Skeletal muscle satellite cell (primary cell): Measurements from ENCODE around the gene DGCR6L.
A peak's percentile ranks its signal among the peaks of the same experiment; 100 is the strongest.
"Not testable (repeated sequence)": the region's sequence is repeated elsewhere in the genome, so short reads cannot be mapped to it uniquely, and the experiment has no call there.

Experiments used
- H3K27me3 ChIP-seq: 2 replicates; pipeline ENCODE4 v1.7.0; 2013; ENCODE audit warnings: low read length; ENCODE audit not compliant: control insufficient read depth, insufficient read depth
- H3K36me3 ChIP-seq: 2 replicates; pipeline ENCODE4 v1.7.0; 2013; ENCODE audit warnings: mild to moderate bottlenecking, control low read depth, low read length; ENCODE audit not compliant: insufficient read depth
- H3K4me1 ChIP-seq: 2 replicates; pipeline ENCODE4 v1.7.0; 2013; ENCODE audit warnings: low read length; ENCODE audit not compliant: control insufficient read depth, insufficient read depth
- H3K4me2 ChIP-seq: 2 replicates; pipeline ENCODE4 v1.7.0; 2013; ENCODE audit warnings: mild to moderate bottlenecking, low read length
- H3K4me3 ChIP-seq: 2 replicates; pipeline ENCODE4 v1.7.0; 2013; ENCODE audit warnings: low read length
- H3K9ac ChIP-seq: 2 replicates; pipeline ENCODE4 v1.7.0; 2013; ENCODE audit warnings: mild to moderate bottlenecking, low read depth, low read length, moderate library complexity
- H3K9me3 ChIP-seq: replicated peaks from 2 replicates; pipeline ENCODE4 v1.7.0; 2013; ENCODE audit warnings: mild to moderate bottlenecking, control low read depth, low read length

Gene DGCR6L

DNA sequence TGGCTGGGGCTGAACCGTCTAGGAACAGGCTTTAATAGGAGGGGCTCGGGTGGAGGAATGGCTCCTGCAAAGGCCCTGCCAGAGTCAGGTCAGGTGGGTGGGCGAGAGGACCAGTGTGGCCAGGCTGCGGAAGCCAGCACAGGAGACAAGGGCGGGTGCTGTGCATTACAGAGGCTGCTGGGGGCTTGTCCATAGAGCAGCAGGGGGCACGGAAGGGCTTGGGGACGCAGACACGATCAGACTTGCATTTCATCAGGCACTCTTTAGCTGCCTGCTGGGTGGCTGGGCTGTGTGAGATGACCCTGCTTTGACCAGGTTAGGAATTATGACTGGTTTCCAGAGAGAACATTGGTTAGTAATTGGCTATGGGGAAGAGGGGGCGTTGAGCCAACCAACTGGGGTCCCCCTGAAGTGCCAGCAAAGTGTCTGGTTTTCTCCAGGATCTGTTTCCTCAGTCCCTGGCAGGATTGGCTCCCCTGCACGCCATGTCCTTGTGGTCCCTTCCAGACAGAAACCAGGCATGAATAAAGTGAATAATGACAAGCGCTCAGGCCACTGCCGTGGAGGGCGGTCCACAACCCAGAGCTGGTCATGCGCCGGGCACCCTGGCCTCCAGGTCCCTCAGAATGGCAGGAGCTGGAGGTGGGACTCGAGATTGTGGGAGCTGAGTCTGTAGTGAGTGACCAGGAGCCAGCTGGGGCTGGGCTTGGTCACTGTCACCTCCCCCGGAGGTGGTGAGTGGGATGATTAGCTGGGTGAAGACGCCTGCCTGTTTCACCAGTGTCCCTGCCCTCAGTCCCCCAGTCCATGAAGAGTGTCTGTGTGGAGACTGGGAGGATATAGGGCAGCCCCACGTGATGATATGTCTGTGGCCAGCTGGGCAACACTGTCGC lies 1.0 kb upstream of the DGCR6L start:
- not testable (repeated sequence) for H3K27me3 ChIP-seq, H3K9me3 ChIP-seq, H3K36me3 ChIP-seq
- H3K4me3 ChIP-seq: peak overlapping the region; percentile 99
- H3K4me1 ChIP-seq: peaks cover 38% of the 10 kb centered on the region
- peak overlapping the region; percentile 97 for H3K4me2 ChIP-seq
- H3K9ac ChIP-seq: peak overlapping the region; percentile 99

GRCh38 chr22:20319041-20319744 lies 667 bp downstream of the DGCR6L start:
- Histone ChIP-seq H3K36me3 (peaks cover 3% of the 10 kb centered on the region), H3K9me3 (no peaks in the 10 kb centered on the region), H3K4me2 (peak overlapping the region; percentile 97), H3K4me3 (peak overlapping the region; percentile 99), H3K9ac (peak overlapping the region; percentile 99), H3K27me3 (no peaks in the 10 kb centered on the region), H3K4me1 (peaks cover 36% of the 10 kb centered on the region)

DNA sequence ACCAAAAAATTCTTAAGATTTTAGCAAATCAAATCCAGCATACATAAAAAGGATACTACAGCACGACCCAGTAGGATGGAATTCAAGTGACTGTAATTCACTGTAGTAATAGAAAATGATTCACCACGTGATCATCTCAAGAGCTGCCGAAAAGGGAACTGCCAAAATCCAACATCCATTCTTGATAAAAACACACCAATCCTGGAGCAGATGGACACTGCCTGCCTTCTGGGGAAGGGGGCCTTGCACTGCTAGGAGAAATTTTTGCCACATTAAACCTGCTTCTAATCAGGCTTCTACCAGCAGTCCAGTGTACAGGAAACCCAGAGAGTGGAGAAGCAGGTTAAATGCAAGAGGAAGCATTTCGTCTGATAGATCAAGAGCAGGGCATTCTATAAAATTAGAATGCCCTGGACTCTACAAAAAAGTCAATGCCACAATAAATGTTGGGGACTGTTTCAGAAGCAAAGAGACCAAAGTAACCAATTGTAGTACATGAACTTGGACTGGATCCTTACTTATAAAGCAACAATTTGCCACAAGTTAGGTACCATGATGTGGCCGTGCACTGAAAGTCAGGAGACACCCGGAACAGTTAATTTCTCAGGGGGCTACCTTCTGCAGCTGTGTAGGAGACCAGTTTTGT lies 1.7 kb downstream of the DGCR6L start:
- H3K4me1 ChIP-seq: peaks cover 27% of the 10 kb centered on the region
- H3K4me3 ChIP-seq: peak overlapping the region; percentile 20

DNA sequence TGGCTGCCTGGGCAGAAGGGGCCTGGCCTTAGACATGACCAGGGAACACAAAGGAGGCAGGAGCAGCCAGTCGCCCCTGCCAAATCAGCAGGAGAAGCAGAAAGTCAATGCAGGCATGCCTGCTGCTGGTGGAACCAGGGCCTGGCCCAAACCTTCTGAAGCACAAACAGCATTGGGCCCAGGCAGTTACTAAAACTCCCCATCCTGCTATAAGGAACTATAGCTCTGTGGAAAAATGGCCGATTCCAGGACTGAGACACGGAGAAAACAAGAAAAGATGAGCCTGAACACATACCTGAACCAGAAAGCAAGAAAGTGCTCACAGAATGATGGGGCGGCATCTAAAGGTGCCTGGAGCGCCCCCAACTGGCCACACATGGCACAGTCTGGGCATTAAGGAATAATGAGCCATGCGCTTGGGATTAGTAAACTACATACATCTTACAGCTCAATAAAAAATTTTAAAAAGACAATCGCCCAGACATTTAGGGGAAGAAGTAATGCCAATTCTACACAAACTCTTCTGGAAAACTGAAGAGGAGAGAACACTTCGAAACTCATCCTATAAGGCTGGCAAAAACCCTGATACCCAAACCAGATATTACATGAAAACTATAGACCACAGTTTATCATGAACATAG lies 2.3 kb downstream of the DGCR6L start:
- H3K4me3 ChIP-seq, H3K9ac ChIP-seq, H3K36me3 ChIP-seq, H3K9me3 ChIP-seq, H3K27me3 ChIP-seq: not testable (repeated sequence)
- Histone ChIP-seq H3K4me2 (peak overlapping the region; percentile 97), H3K4me1 (peaks cover 22% of the 10 kb centered on the region)

More for the DNA sequence above, 1.7 kb downstream of the DGCR6L start:
- H3K9me3 ChIP-seq, H3K36me3 ChIP-seq, H3K9ac ChIP-seq, H3K27me3 ChIP-seq: not testable (repeated sequence)
- H3K4me2 ChIP-seq: peak overlapping the region; percentile 97

DNA sequence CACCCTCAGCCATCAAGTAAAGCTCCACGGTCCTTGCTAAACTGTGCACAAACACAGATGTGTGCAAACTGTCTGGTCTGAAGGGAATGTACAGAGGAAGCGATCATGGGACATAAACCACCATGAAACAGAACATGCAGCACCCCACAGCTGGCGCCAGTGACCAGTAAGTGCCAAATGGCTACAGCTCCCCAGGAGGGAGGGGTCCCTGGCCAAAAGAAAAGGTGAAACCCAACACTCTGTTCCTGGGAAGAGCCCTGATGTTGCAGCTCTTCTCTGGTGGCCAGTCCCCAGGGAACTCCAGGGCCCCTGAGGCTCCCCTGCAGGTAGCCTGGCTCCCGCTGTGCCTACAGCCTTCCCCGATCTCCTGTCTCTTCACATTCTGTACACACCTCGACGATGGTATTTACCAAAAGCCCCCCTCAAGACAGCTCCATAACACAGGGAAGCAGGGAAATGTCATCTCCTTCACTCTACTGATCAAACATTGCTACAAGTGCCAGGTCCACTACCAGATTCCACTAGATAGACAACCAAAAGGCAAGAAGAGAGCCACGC lies 2.9 kb downstream of the DGCR6L start:
- peaks cover 22% of the 10 kb centered on the region for H3K4me1 ChIP-seq

GRCh38 chr22:20316217-20316843 lies 3.5 kb downstream of the DGCR6L start:
- H3K4me3 ChIP-seq: no peak overlapping the region
- peaks cover 21% of the 10 kb centered on the region for H3K4me1 ChIP-seq
- H3K36me3 ChIP-seq: peaks cover 3% of the 10 kb centered on the region
- H3K27me3 ChIP-seq: no peaks in the 10 kb centered on the region
- H3K9ac ChIP-seq: no peak overlapping the region
- H3K9me3 ChIP-seq: no peaks in the 10 kb centered on the region
- H3K4me2 ChIP-seq: no peak overlapping the region

More for the DNA sequence above, 2.9 kb downstream of the DGCR6L start:
- Histone ChIP-seq H3K9me3 (no peaks in the 10 kb centered on the region), H3K9ac (no peak overlapping the region), H3K4me3 (no peak overlapping the region), H3K4me2 (no peak overlapping the region), H3K36me3 (peaks cover 3% of the 10 kb centered on the region), H3K27me3 (no peaks in the 10 kb centered on the region)

DNA sequence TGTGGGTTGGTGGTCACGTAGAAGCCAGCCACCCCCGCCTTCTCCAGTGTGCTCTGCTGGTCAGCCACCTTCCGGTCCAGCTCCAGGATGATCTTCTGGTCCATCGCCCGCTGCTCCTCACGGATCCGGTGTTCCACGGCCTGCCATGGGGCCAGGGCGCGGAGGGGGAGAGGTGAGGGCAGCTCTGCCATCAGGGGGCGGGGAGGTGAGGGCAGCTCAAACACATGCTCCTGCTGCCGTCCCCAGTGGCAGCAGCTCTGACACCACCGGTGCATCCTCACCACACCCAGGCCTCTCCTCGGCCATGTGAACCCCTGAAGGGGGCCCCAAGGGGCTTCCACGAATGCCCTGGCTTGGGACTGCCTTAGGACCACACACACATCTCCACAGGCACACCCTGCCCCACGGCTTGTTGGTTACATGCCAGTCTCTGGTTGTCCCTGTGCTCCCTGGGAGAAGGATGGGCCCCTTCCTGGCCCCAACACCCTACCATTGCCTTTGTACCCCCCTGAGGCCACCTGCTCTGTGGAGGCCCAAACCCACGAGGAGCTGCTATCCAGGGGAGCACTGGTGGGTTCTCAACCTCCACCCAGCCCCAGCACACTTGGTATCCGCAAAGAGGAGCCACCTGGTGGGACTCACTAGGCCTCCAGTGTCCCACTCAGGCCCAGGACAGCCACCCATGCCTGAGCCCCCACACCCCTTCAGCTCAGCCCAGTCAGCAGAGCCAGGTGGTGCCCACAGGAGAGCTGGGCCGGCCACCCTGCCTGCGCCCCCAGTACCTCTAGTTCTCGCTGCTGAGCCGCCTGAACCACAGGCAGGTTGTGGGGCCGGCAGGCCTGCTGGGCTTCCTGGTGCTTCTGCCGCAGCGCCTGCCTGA lies 4.3 kb downstream of the DGCR6L start:
- Histone ChIP-seq H3K9ac (no peak overlapping the region), H3K4me3 (no peak overlapping the region)

DNA sequence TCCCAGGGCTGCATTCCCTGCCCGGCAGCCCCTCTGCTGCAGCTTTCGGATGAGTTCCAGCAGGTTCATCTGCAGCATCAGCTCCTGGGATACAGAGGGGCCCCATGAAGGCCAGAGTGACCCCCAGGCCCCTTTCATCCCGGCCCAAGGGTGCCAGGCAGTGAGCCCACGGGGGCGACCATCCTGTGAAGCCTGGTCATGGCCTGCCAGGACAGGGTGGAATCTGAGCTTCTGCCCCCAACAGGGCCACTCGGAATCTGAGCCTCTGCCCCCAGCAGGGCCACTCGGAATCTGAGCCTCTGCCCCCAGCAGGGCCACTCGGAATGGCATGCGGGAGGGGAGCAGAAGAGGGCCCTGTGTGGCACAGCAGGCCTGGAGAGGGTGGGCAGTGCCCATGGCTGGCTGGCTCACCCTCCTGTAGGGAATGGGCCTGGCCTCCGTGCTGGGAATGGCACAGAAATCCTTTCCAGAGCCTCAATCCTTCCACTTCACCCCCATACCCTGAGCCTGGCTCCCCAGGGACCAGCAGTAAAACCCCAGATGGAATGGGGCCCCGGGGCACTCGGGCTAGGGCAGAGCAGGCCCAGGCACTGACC lies 5.0 kb downstream of the DGCR6L start:
- not testable (repeated sequence) for H3K36me3 ChIP-seq, H3K4me2 ChIP-seq, H3K27me3 ChIP-seq, H3K4me3 ChIP-seq, H3K9me3 ChIP-seq, H3K9ac ChIP-seq
- peaks cover 13% of the 10 kb centered on the region for H3K4me1 ChIP-seq

More for the DNA sequence above, 4.3 kb downstream of the DGCR6L start:
- Histone ChIP-seq H3K4me2 (no peak overlapping the region), H3K27me3 (no peaks in the 10 kb centered on the region), H3K36me3 (peaks cover 3% of the 10 kb centered on the region), H3K9me3 (no peaks in the 10 kb centered on the region), H3K4me1 (peaks cover 13% of the 10 kb centered on the region)

DNA sequence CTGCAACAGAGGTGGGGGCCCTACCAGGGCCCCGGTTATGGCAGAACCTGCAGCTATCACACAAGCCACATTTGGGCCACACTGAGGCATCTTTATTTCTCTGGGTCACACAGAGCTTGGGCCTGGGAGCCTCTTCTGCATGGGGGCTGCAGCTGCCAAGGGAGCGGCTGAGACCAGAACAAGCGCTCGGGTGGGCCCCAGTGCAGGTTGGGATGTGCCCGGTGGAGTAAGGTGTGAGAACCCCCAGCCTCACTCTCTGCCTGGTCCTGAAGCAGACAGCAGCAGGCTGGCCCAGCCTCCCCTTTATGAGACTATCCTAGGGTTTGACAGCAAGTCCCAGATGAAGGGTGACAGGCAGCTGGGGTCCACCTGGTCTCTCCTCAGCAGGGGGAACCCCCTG lies 5.7 kb downstream of the DGCR6L start:
- not testable (repeated sequence) for H3K9me3 ChIP-seq, H3K4me2 ChIP-seq, H3K9ac ChIP-seq, H3K4me3 ChIP-seq, H3K36me3 ChIP-seq, H3K27me3 ChIP-seq
- peaks cover 11% of the 10 kb centered on the region for H3K4me1 ChIP-seq
